EH (cell line): Measurements from ENCODE around the gene WFIKKN1.

ENCODE experiments used
- DNase-seq: peaks from one replicate; pipeline ENCODE4 v3.0.0-alpha.2; 2015; ENCODE audit warnings: low read depth

WFIKKN1 gene, protein sequence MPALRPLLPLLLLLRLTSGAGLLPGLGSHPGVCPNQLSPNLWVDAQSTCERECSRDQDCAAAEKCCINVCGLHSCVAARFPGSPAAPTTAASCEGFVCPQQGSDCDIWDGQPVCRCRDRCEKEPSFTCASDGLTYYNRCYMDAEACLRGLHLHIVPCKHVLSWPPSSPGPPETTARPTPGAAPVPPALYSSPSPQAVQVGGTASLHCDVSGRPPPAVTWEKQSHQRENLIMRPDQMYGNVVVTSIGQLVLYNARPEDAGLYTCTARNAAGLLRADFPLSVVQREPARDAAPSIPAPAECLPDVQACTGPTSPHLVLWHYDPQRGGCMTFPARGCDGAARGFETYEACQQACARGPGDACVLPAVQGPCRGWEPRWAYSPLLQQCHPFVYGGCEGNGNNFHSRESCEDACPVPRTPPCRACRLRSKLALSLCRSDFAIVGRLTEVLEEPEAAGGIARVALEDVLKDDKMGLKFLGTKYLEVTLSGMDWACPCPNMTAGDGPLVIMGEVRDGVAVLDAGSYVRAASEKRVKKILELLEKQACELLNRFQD

GRCh38 chr16:630815-631405, at the start of gene WFIKKN1:
TSS of gene WFIKKN1 (plus strand) at chr16:630985. CDS start at chr16:631254, 269 bp downstream.
- DNase-seq = no peak

DNA sequence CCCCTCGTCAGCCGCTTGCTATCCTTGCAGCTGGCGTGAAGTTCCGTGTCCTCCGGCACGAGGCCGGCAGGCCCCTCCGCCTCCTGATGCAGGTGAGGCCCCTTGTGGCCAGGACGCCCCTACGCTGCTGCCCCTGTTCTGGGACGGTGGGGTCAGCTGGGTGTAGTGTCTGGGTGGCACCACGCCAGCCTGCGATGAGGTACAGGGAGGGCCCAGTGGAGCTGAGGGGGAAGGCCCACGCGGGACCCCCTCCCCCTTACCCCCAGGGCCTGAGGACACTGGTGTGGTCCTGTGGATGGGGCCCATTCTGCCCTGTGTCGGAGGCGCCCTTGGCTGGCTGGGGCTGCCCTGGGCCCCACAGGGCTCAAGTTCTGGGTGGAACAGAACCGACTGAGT, 48.6 kb upstream of the WFIKKN1 start:
- no peak for DNase-seq

DNA sequence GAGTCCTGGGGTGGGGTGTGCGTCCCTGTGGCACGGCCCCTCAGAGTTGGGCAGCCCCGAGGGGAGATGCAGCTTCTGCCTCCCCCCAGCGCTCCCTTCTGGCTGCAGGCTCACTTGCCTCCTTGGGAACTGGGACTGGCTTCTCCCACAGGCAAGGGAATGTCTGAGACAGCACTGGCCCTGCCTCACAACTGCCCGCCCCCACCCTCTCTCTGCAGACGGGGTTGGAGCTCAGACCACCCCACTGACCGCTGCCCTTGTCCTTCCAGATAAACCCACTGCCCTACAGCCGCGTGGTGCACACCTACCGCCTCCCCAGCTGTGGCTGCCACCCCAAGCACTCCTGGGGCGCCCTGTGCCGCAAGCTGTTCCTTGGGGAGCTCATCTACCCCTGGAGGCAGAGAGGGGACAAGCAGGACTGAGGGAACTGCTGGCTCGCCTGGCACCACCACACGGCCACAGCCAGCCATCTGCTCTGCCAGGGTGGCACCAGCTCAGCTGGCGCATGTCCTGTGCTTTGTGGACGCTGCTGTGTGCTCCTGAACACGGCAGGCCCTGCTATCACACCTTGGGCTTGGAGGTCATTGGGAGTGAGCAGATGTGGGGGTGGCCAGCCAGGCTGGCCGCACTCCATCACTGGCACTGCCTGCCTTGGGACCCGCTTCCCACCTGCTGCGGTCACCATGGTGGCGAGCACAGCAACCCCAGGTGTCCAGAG, 48.0 kb upstream of the WFIKKN1 start:
- no peak for DNase-seq

DNA sequence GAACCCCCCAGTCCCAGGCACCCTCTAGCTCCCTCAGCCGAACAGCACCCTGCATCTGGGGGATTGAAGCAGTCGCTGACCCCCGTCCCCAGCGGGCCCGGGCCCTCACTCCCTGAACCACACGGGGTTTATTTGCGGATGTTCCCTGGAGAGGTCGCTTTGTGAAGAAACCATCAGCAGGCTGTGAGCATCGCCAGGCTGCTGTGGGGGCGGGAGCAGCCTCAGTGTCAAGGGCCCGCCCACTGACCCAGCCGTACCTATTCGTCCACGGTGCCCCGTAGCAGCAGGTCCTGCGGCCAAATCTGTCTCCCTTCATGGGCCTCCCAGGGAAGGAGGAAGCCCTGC, 47.3 kb upstream of the WFIKKN1 start:
- DNase-seq = no peak

GRCh38 chr16:583815-584591, 46.8 kb upstream of the WFIKKN1 start:
- no peak for DNase-seq

DNA sequence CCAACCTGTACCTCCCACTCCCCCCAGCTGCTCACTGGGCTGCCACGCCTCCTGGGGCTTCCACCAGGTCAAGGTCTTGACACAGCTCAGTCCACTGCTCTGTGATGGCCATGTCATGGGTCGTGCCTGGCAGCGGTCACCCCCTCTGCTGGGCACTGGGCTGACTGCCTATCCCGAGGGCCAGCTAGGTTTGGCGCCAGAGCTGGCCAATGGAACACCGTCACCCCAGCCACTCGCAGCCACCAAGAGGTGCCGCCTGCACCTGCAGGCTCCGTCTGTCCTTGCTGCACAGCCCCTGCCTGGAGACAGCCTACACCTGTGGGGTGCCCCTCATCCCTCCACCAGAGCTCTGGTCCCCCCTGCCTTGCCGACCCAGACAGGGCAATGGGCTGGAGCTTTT, 45.4 kb upstream of the WFIKKN1 start:
- no peak for DNase-seq

DNA sequence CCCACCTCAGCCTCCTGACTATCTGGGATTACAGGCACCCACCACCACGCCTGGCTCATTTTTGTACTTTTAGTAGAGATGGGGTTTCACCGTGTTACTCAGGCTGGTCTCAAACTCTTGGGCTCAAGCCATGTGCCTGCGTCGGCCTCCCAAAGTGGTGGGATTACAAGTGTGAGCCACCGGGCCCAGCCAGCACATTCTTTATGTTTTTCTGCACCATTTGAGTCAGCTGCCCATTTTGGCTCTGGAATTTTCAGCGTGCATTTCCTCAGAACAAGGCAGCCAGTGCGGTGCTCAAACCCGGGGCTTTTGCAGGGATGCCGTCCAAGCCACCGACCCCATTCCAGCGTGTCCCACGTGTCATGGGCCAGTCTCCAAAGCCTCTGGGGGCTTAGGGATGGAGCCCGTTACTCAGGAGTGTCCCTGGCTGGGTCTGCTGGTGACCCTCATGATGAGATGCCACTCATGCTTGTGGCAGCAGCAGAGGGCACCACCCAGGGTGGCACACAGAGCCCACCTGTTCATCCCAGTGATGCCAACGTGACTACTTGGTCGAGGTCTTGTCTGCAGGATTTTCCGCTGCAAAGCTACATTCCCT, 44.6 kb upstream of the WFIKKN1 start:
- DNase-seq = peak; percentile 31

DNA sequence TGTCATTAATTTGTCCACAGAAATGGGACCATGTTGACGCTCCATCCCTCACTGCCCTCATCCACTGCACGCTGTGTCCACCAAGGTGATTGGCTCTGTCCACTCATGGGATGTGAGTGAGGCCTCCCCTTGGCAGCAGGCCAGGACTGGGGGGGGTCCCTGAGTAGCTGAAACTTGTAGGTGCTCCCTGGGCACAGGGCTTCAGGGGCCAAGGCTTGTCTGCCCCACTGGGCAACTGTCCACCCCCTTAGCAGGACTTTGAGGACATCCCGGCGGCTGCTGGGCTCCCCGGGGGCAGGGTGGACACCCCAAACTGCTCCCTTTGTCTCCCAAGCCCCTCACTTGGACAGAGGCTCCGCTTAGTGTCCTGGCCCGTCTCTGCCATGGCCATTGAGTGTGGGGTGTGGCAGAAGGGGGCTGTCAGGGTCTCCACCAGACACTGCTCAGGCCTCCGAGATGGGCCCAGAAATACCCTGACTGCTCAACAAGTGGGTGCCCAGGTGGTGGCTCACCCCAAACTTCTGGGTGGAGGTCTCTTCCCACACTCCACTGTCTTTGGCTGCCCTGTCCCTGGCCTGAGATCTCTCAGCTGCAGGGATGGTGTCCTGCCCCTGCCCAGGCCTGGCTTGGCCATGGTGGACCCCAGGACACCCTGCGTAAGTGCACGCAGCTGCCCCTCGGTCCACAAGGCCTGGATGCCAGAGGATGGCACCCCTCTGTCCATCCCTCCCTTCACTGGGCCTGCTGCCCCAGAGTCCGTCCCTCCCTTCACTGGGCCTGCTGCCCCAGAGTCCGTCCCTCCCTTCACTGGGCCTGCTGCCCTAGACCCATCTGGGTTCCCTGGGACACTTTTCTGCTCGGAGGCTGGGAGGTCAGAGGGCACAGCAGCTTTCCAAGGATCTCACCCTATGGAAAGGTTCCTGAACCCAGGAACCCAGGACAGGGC, 43.9 kb upstream of the WFIKKN1 start:
- DNase-seq = peak; percentile 19

DNA sequence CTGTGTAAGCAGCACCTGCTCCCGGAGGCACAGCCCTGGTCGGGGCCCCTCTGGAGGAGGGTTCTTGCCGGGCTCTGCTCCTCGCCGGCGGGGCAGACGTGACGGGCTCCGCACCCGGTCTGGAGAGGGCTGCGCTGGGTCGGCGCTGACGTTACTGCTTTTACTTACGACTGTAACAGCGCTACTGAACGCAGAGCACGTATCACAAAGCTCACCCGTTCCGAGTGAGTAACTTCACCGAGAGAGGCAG, 42.2 kb upstream of the WFIKKN1 start:
- peak; percentile 74 for DNase-seq

DNA sequence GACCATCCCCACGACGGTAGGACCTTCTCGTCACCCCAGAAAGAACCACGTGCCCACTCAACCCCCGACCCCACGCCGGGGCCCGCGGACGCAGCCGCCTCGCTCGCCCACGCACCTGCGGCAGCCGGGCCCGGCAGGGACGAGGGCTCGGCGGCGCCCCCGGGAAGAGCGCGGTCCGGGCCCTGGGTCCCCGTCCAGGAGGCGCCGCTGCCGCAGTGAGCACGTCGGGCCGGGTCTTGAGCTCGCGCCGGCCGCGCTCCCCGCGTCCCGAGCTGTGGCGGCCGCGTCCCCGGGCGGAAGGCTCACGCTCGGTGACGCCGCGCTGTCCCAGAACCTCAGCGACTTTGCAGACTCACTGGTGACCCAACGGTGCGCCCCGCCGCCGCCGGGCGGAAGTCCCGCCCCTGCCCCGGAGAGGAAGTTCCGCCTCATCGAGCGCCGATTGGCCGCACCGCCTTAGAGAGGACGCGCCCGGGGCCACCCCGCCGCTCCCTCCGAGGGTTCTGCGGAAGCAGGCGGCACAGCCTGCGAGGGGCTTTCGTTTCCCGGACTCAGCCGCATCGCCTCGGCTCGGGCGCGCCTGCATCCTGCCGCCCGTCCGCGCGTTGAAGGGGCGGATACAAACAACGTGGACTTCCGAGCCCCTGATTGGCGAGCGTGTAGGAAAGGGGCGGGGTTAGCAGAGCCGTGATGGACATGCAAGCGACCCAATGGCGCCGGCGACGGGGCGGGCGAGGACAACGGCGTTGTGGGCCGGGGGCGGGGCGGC, 41.7 kb upstream of the WFIKKN1 start:
- DNase-seq = peak; percentile 93

GRCh38 chr16:589658-590187, 41.1 kb upstream of the WFIKKN1 start, which contains the start of gene RAB40C:
TSS of gene RAB40C (plus strand) at chr16:590066. CDS start at chr16:590292, 226 bp downstream.
- DNase-seq = peak; percentile 98

GRCh38 chr16:590188-590814, 40.5 kb upstream of the WFIKKN1 start:
- DNase-seq = peak; percentile 55

DNA sequence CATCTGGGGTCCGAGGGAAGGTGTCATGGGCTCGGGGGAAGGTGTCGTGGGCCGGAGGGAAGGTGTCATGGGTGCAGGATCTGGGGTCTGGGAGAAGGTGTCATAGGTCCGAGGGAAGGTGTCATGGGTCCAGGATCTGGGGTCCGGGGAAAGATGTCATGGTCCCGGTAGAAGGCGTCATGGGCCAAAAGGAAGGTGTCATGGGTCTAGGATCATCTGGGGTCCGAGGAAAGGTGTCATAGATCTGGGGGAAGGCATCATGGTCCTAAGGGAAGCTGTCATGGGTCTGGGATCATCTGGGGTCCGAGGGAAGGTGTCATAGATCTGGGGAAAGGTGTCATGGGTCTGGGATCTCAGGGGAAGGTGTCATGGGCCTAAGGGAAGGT, 40.0 kb upstream of the WFIKKN1 start:
- DNase-seq = no peak

GRCh38 chr16:591231-591630, 39.6 kb upstream of the WFIKKN1 start:
- DNase-seq = peak; percentile 24

GRCh38 chr16:591892-592517, 38.8 kb upstream of the WFIKKN1 start:
- no peak for DNase-seq

GRCh38 chr16:592518-593306, 38.1 kb upstream of the WFIKKN1 start:
- DNase-seq = no peak

DNA sequence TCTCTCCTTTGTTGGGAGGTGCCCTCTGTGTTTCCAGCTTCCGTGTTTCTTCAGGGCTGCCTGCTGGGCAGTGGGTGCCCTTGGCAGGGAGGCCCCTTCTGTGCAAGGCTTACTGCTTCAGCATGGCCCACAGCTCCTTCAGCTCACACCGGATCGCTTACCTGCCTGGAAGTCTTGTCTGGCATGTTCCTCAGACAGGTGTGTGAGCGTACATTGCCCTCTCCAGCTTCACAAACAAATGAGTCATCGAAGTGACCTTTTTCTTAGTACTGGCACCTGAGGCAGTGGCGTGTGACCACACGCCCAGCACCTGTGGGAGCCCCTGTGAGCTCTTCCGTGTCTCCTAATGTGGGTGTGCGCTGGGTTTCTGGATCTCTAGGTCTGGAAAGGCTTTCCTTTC, 37.4 kb upstream of the WFIKKN1 start:
- no peak for DNase-seq

GRCh38 chr16:593807-594206, 37.0 kb upstream of the WFIKKN1 start:
- no peak for DNase-seq
